ENCODE results near the gene MEF2C. TPM values are rescaled to one million over a fixed set of nuclear protein-coding genes. Genes with fewer than 3 reads are reported as not detected.

The MEF2C gene
- total RNA-seq, 4 donors from 2014 or later: 45.6 to 92.0 (median 54.4) TPM

- TF ChIP-seq CTCF (IDR thresholded peaks at IDR 0.05; ENCODE audit: low read depth): no peak
These were observed 163.6 kb downstream of the MEF2C start for GRCh38 chr5:88719434-88719833.

GRCh38 chr5:88718736-88719135, 164.2 kb downstream of the MEF2C start:
- TF ChIP-seq CTCF (IDR thresholded peaks at IDR 0.05; ENCODE audit: low read depth): no peak

- TF ChIP-seq CTCF (IDR thresholded peaks at IDR 0.05; ENCODE audit: low read depth): no peak
These were observed 166.9 kb downstream of the MEF2C start for GRCh38 chr5:88716101-88716500.

GRCh38 chr5:88715503-88715902, 167.5 kb downstream of the MEF2C start:
- TF ChIP-seq CTCF (IDR thresholded peaks at IDR 0.05; ENCODE audit: low read depth): no peak

- TF ChIP-seq CTCF (IDR thresholded peaks at IDR 0.05; ENCODE audit: low read depth): no peak
These were observed 169.2 kb downstream of the MEF2C start for GRCh38 chr5:88713818-88714217.

GRCh38 chr5:88708682-88709398, 174.1 kb downstream of the MEF2C start:
- no peak for TF ChIP-seq CTCF (IDR thresholded peaks at IDR 0.05; ENCODE audit: low read depth)

- TF ChIP-seq CTCF (IDR thresholded peaks at IDR 0.05; ENCODE audit: low read depth): no peak
These were observed 175.0 kb downstream of the MEF2C start for GRCh38 chr5:88708021-88708420.

Measured in subcutaneous adipose tissue (tissue), 4 donors.